Measurements from ENCODE around the gene YAP1.
A peak's percentile ranks its signal among the peaks of the same experiment; 100 is the strongest.

The YAP1 gene

GRCh38 chr11:102186551-102187191, 76.4 kb downstream of the YAP1 start:
- Histone ChIP-seq H3K36me3 (ENCODE audit: insufficient read depth, low read length) (0 out of 2 replicates have a peak, but pooled peaks cover 13% of the 10 kb centered on the region), H3K79me2 (ENCODE audit: control insufficient read depth, insufficient read depth, low read length, unreplicated experiment) (peaks cover 42% of the 10 kb centered on the region), H3K27ac (ENCODE audit: low read depth, low read length) (peak overlapping the region; percentile 51)

DNA sequence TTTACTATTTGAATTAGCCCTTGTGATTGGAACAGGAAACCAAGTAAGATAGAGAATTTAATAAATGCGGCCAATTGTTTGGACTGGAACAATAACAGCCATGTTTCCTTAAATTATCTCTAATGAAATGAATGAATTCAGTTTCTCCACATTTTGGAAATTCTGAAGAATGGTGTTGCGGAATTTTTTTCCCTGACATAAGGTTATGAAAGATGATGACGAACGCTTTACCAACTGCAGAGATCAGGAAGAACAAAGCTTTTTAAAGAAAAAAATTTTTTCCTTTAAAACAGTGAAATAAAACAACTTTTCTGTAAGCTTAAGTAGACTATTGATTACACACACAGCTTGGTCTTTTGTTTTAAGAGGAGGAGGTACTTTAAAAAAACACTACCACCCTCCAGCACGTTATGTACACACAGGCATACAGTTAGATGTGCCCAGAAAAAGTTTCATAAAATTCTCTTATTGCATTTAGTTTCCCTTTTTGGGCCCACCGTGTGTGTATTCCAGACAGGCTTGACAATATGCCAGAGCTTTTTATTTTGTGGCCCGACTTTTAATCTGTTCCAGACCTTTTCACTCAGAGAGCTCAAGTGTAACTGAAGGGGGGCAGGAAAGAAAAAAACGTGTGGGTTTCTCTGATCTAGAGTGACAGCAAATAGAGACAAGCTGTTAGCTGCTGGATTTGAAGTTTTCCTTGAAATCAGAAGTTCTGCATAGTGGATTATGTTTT, 77.3 kb downstream of the YAP1 start:
- peaks cover 56% of the 10 kb centered on the region for H3K4me1 ChIP-seq (ENCODE audit: control insufficient read depth, insufficient read depth, low read length, unreplicated experiment)
- no peaks in the 10 kb centered on the region for H3K27me3 ChIP-seq (ENCODE audit: insufficient read depth, low read length)
- H3K79me2 ChIP-seq (ENCODE audit: control insufficient read depth, insufficient read depth, low read length, unreplicated experiment) = peaks cover 36% of the 10 kb centered on the region
- peak overlapping the region; percentile 31; the same call in 1 of the 2 replicates for H3K4me3 ChIP-seq (ENCODE audit: low read depth, low read length)
- H3K27ac ChIP-seq (ENCODE audit: low read depth, low read length) = peak overlapping the region; percentile 51
- no peak overlapping the region for H2AFZ ChIP-seq (ENCODE audit: low read length, unreplicated experiment)
- H3K36me3 ChIP-seq (ENCODE audit: insufficient read depth, low read length) = peaks cover 12% of the 10 kb centered on the region; the same call in 1 of the 2 replicates

More at GRCh38 chr11:102186551-102187191, 76.4 kb downstream of the YAP1 start:
- H3K27me3 ChIP-seq (ENCODE audit: insufficient read depth, low read length) = no peaks in the 10 kb centered on the region
- peaks cover 56% of the 10 kb centered on the region for H3K4me1 ChIP-seq (ENCODE audit: control insufficient read depth, insufficient read depth, low read length, unreplicated experiment)
- no peak overlapping the region for H2AFZ ChIP-seq (ENCODE audit: low read length, unreplicated experiment)
- H3K4me3 ChIP-seq (ENCODE audit: low read depth, low read length) = no peak overlapping the region

- Histone ChIP-seq H3K4me3 (ENCODE audit: low read depth, low read length) (no peak overlapping the region), H3K36me3 (ENCODE audit: insufficient read depth, low read length) (peaks cover 8% of the 10 kb centered on the region; the same call in 1 of the 2 replicates), H3K79me2 (ENCODE audit: control insufficient read depth, insufficient read depth, low read length, unreplicated experiment) (peaks cover 30% of the 10 kb centered on the region), H3K27ac (ENCODE audit: low read depth, low read length) (0 out of 2 replicates have a peak overlapping the region, but pooled peaks have one; percentile 51), H2AFZ (ENCODE audit: low read length, unreplicated experiment) (no peak overlapping the region), H3K27me3 (ENCODE audit: insufficient read depth, low read length) (no peaks in the 10 kb centered on the region), H3K4me1 (ENCODE audit: control insufficient read depth, insufficient read depth, low read length, unreplicated experiment) (peaks cover 50% of the 10 kb centered on the region)
Measured at GRCh38 chr11:102188488-102188887, 78.2 kb downstream of the YAP1 start.

DNA sequence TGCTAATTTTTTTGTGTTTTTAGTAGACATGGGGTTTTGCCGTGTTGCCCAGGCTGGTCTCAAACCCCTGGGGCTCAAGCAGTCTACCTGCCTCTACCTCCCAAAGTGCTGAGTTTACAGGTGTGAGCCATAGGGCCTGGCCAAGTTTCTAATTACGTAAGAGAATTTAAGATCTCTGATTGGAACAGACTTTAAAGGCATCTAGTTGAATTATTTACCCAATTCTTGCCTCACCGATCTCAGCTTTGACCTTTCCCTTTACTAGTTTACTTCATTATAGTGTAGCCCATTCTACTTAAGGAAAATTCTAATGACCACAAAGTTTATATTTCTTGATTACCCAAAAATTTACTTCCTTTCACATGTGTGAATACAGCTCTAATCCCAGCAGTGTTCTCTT, 81.6 kb downstream of the YAP1 start:
- Histone ChIP-seq H3K4me3 (ENCODE audit: low read depth, low read length) (no peak overlapping the region), H3K27ac (ENCODE audit: low read depth, low read length) (no peak overlapping the region), H3K27me3 (ENCODE audit: insufficient read depth, low read length) (no peaks in the 10 kb centered on the region), H3K36me3 (ENCODE audit: insufficient read depth, low read length) (peaks cover 26% of the 10 kb centered on the region), H2AFZ (ENCODE audit: low read length, unreplicated experiment) (no peak overlapping the region), H3K4me1 (ENCODE audit: control insufficient read depth, insufficient read depth, low read length, unreplicated experiment) (peaks cover 33% of the 10 kb centered on the region), H3K79me2 (ENCODE audit: control insufficient read depth, insufficient read depth, low read length, unreplicated experiment) (peaks cover 26% of the 10 kb centered on the region)

DNA sequence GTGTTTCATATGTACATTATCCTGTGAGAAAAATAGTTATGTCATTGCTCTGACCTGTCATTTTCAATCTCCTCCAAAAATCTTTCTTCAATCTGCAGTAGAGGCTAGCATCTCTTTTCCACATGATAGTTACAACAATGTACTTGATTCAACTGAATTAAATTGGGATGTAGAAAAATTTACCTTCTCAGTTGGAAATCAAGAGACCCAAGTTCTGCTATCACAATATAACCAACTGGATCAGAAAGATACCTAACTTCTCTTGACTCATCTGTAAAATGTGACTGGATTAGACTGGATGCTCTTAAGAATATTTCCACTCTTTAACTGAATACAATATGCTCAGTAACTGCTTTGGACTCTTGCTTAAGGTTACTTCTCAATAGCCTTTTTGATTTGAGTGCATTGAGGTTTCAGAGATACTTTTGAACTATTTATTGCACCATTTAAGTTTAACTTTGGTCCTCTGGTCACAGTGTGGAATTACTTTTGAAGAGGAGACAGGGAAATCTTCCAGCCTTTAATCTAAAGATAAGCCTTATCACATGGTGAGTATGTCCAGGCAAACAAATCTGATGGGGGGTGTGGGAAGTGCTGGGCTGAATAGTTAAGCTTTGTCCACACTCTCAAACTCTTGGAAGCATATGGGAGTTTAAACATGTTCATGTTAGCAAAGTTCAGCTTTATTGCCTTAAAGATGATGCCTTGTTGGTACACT, 82.3 kb downstream of the YAP1 start:
- Histone ChIP-seq H3K79me2 (ENCODE audit: control insufficient read depth, insufficient read depth, low read length, unreplicated experiment) (peaks cover 22% of the 10 kb centered on the region), H3K27ac (ENCODE audit: low read depth, low read length) (no peak overlapping the region), H3K36me3 (ENCODE audit: insufficient read depth, low read length) (peaks cover 26% of the 10 kb centered on the region)

DNA sequence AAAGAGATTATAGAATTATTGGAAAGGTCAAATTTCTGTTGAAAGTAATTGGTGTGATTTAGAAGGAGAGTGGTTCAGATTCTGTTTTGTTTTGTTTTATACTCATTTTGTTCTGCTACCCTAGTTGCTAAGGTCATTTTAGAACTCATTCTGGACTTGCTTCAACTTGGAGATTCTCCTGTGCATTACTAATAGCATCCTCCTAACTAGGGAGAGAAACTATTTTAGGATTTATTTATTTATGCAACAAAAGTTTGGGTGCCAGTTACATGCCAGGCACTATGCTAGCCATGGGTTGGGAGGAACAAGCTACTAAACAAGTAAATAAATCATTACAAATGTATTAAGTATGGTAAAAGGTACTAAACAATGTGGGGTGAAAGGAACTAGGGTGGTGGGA, 84.0 kb downstream of the YAP1 start:
- peaks cover 26% of the 10 kb centered on the region for H3K36me3 ChIP-seq (ENCODE audit: insufficient read depth, low read length)
- no peak overlapping the region for H3K27ac ChIP-seq (ENCODE audit: low read depth, low read length)
- H3K4me3 ChIP-seq (ENCODE audit: low read depth, low read length) = no peak overlapping the region
- peaks cover 22% of the 10 kb centered on the region for H3K79me2 ChIP-seq (ENCODE audit: control insufficient read depth, insufficient read depth, low read length, unreplicated experiment)
- peaks cover 18% of the 10 kb centered on the region for H3K4me1 ChIP-seq (ENCODE audit: control insufficient read depth, insufficient read depth, low read length, unreplicated experiment)
- no peak overlapping the region for H2AFZ ChIP-seq (ENCODE audit: low read length, unreplicated experiment)
- no peaks in the 10 kb centered on the region for H3K27me3 ChIP-seq (ENCODE audit: insufficient read depth, low read length)

More for the DNA sequence above, 82.3 kb downstream of the YAP1 start:
- H3K4me3 ChIP-seq (ENCODE audit: low read depth, low read length) = no peak overlapping the region
- no peak overlapping the region for H2AFZ ChIP-seq (ENCODE audit: low read length, unreplicated experiment)
- no peaks in the 10 kb centered on the region for H3K27me3 ChIP-seq (ENCODE audit: insufficient read depth, low read length)
- H3K4me1 ChIP-seq (ENCODE audit: control insufficient read depth, insufficient read depth, low read length, unreplicated experiment) = peaks cover 33% of the 10 kb centered on the region

DNA sequence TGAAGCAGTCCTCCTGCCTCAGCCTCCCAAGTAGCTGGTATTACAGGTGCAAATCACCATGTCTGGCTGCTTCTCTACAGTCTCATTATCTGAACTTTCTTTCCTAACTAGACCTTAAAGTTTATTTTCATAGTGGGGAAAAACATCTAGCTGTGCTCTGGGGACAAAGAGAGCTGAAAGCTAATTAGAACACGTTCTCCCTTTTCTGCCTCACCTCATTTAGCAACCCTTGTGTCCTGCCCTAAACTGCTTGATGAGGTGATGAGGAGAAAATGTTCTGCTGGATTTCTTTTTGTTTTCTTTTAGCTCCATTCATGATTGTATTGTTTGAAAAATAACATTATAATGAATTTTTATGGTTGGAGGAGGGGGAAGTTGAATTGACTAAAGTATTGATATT, 84.7 kb downstream of the YAP1 start:
- H3K27ac ChIP-seq (ENCODE audit: low read depth, low read length) = no peak overlapping the region
- H3K79me2 ChIP-seq (ENCODE audit: control insufficient read depth, insufficient read depth, low read length, unreplicated experiment) = peaks cover 20% of the 10 kb centered on the region
- H3K4me1 ChIP-seq (ENCODE audit: control insufficient read depth, insufficient read depth, low read length, unreplicated experiment) = peaks cover 18% of the 10 kb centered on the region
- peaks cover 26% of the 10 kb centered on the region for H3K36me3 ChIP-seq (ENCODE audit: insufficient read depth, low read length)
- H3K4me3 ChIP-seq (ENCODE audit: low read depth, low read length) = no peak overlapping the region
- no peak overlapping the region for H2AFZ ChIP-seq (ENCODE audit: low read length, unreplicated experiment)
- no peaks in the 10 kb centered on the region for H3K27me3 ChIP-seq (ENCODE audit: insufficient read depth, low read length)

GRCh38 chr11:102196351-102196750, 86.1 kb downstream of the YAP1 start:
- no peak overlapping the region for H2AFZ ChIP-seq (ENCODE audit: low read length, unreplicated experiment)
- H3K36me3 ChIP-seq (ENCODE audit: insufficient read depth, low read length) = peaks cover 28% of the 10 kb centered on the region
- H3K79me2 ChIP-seq (ENCODE audit: control insufficient read depth, insufficient read depth, low read length, unreplicated experiment) = peaks cover 21% of the 10 kb centered on the region
- no peak overlapping the region for H3K4me3 ChIP-seq (ENCODE audit: low read depth, low read length)
- H3K27me3 ChIP-seq (ENCODE audit: insufficient read depth, low read length) = no peaks in the 10 kb centered on the region
- H3K27ac ChIP-seq (ENCODE audit: low read depth, low read length) = no peak overlapping the region
- peaks cover 18% of the 10 kb centered on the region for H3K4me1 ChIP-seq (ENCODE audit: control insufficient read depth, insufficient read depth, low read length, unreplicated experiment)

GRCh38 chr11:102196816-102197215, 86.6 kb downstream of the YAP1 start:
- Histone ChIP-seq H3K79me2 (ENCODE audit: control insufficient read depth, insufficient read depth, low read length, unreplicated experiment) (peaks cover 26% of the 10 kb centered on the region), H2AFZ (ENCODE audit: low read length, unreplicated experiment) (no peak overlapping the region), H3K36me3 (ENCODE audit: insufficient read depth, low read length) (peaks cover 29% of the 10 kb centered on the region), H3K4me3 (ENCODE audit: low read depth, low read length) (no peak overlapping the region), H3K4me1 (ENCODE audit: control insufficient read depth, insufficient read depth, low read length, unreplicated experiment) (peaks cover 18% of the 10 kb centered on the region), H3K27ac (ENCODE audit: low read depth, low read length) (no peak overlapping the region), H3K27me3 (ENCODE audit: insufficient read depth, low read length) (no peaks in the 10 kb centered on the region)

GRCh38 chr11:102197670-102198139, 87.5 kb downstream of the YAP1 start:
- Histone ChIP-seq H3K27me3 (ENCODE audit: insufficient read depth, low read length) (no peaks in the 10 kb centered on the region), H3K79me2 (ENCODE audit: control insufficient read depth, insufficient read depth, low read length, unreplicated experiment) (peaks cover 24% of the 10 kb centered on the region), H2AFZ (ENCODE audit: low read length, unreplicated experiment) (no peak overlapping the region), H3K27ac (ENCODE audit: low read depth, low read length) (no peak overlapping the region), H3K4me3 (ENCODE audit: low read depth, low read length) (no peak overlapping the region), H3K36me3 (ENCODE audit: insufficient read depth, low read length) (peaks cover 23% of the 10 kb centered on the region), H3K4me1 (ENCODE audit: control insufficient read depth, insufficient read depth, low read length, unreplicated experiment) (peaks cover 18% of the 10 kb centered on the region)

Measured in ACC112 (cell line).